Measurements from ENCODE around the gene TYRO3.

- TF ChIP-seq CTCF (IDR thresholded peaks at IDR 0.05; ENCODE audit: insufficient read depth, low read depth, low read length) (no peak), EZH2 (IDR thresholded peaks at IDR 0.05; ENCODE audit: insufficient read depth, low read length) (no peak)
Observed at GRCh38 chr15:41583795-41584194, 24.8 kb downstream of the TYRO3 start.
